Naive thymus-derived CD4-positive, alpha-beta T cell (primary cell): ENCODE results near the gene FXYD7. TPM values are rescaled to one million over a fixed set of nuclear protein-coding genes. Genes with fewer than 3 reads are reported as not detected.

Experiments
- ATAC-seq: fragments of 150-1000 bp; cut with Tn5 transposase; 2 replicates; pipeline ENCODE4 v1.10.0; 2021; ENCODE audit warnings: mild to moderate bottlenecking, moderate library complexity
- CTCF ChIA-PET: fragments of 350-600 bp; sonication (Branson Sonifier 250); formaldehyde crosslinking; loops from one replicate; lab custom pipeline; 2021; ENCODE audit warnings: antibody characterized with exemption; lab: Charles Lee
- POLR2A ChIA-PET: fragments of 350-600 bp; sonication (Branson Sonifier 250); formaldehyde crosslinking; loops from one replicate; lab custom pipeline; 2021; ENCODE audit warnings: antibody characterized with exemption, inconsistent platforms; lab: Charles Lee
- DNase-seq, 9 donors: peaks; one replicate each; pipeline versions ENCODE4 v3.0.0 to v3.0.0-alpha.2; 2020 to 2022; ENCODE audit warnings: mixed read lengths in 1 of 9
- H3K27ac ChIP-seq: one replicate; pipeline ENCODE4 v1.7.0; 2013; ENCODE audit warnings: mild to moderate bottlenecking, low read depth, low read length, moderate library complexity
- H3K27me3 ChIP-seq, 2 donors: one replicate each; pipeline ENCODE4 v1.7.0; 2013; ENCODE audit warnings: low read length in 2 of 2, mild to moderate bottlenecking in 2 of 2, moderate library complexity in 2 of 2; ENCODE audit not compliant: control insufficient read depth in 2 of 2, insufficient read depth in 2 of 2
- H3K36me3 ChIP-seq, 3 experiments: 1 replicate in 2 of 3; 2 replicates in 1 of 3; pipeline ENCODE4 v1.7.0; 2013; ENCODE audit warnings: low read length in 3 of 3, mild to moderate bottlenecking in 3 of 3, moderate library complexity in 1 of 3; ENCODE audit not compliant: insufficient read depth in 3 of 3, control insufficient read depth in 2 of 3
- H3K4me1 ChIP-seq, 2 donors: one replicate each; pipeline ENCODE4 v1.7.0; 2013; ENCODE audit warnings: low read length in 2 of 2, mild to moderate bottlenecking in 2 of 2, moderate library complexity in 1 of 2; ENCODE audit not compliant: control insufficient read depth in 2 of 2, insufficient read depth in 2 of 2
- H3K4me3 ChIP-seq: 2 replicates; pipeline ENCODE4 v1.7.0; 2013; ENCODE audit warnings: mild to moderate bottlenecking, low read length
- H3K9me3 ChIP-seq, 3 experiments: 1 replicate in 2 of 3; 2 replicates in 1 of 3; pipeline ENCODE4 v1.7.0; 2013; ENCODE audit warnings: low read length in 3 of 3; ENCODE audit not compliant: control insufficient read depth in 2 of 3
- H3K27ac Mint-ChIP-seq, 9 donors: one replicate each; pipeline ENCODE4 v1.8.0; 2020 to 2022; ENCODE audit warnings: mixed read lengths in 9 of 9, mild to moderate bottlenecking in 8 of 9, moderate library complexity in 5 of 9, inconsistent platforms in 2 of 9
- H3K27me3 Mint-ChIP-seq, 5 donors: one replicate each; pipeline ENCODE4 v1.8.0; 2021 to 2022; ENCODE audit warnings: mixed read lengths in 5 of 5, mild to moderate bottlenecking in 1 of 5
- H3K36me3 Mint-ChIP-seq, 5 donors: one replicate each; pipeline ENCODE4 v1.8.0; 2020 to 2022; ENCODE audit warnings: mixed read lengths in 5 of 5, mild to moderate bottlenecking in 3 of 5, inconsistent platforms in 1 of 5
- H3K4me1 Mint-ChIP-seq, 7 donors: one replicate each; pipeline ENCODE4 v1.8.0; 2020 to 2022; ENCODE audit warnings: mixed read lengths in 7 of 7, mild to moderate bottlenecking in 3 of 7, inconsistent platforms in 1 of 7
- H3K4me3 Mint-ChIP-seq, 10 donors: one replicate each; pipeline ENCODE4 v1.8.0; 2020 to 2022; ENCODE audit warnings: mild to moderate bottlenecking in 10 of 10, mixed read lengths in 10 of 10, moderate library complexity in 6 of 10, inconsistent platforms in 2 of 10
- H3K9me3 Mint-ChIP-seq, 11 donors: one replicate each; pipeline ENCODE4 v1.8.0; 2020 to 2022; ENCODE audit warnings: mixed read lengths in 11 of 11, mild to moderate bottlenecking in 4 of 11, inconsistent platforms in 1 of 11, moderate library complexity in 1 of 11
- intact Hi-C, 2 donors: fragments of 100-400 bp; cut with micrococcal nuclease; formaldehyde crosslinking; loops; one replicate each; pipeline ENCODE4 v1.15.1; 2023
- polyA plus RNA-seq, 2 donors: library from polyadenylated mRNA; unstranded; fragments of 300-500 nt; fragmentation: Illumina TruSeq; gene quantifications; one replicate each; pipeline ENCODE4 v1.2.3, GENCODE V29; 2021
- total RNA-seq, 6 experiments: library from RNA in 5 of 6; stranded (reverse) in 5 of 6; gene quantifications; 1 replicate in 5 of 6; 2 replicates in 1 of 6; pipeline ENCODE4 v1.2.3 and lab custom pipeline; 2021 to 2026

The FXYD7 gene
- total and polyA plus RNA-seq, 7 experiments from 2014 or later, result 1.8 to 13.2 (median 2.8) TPM

DNA sequence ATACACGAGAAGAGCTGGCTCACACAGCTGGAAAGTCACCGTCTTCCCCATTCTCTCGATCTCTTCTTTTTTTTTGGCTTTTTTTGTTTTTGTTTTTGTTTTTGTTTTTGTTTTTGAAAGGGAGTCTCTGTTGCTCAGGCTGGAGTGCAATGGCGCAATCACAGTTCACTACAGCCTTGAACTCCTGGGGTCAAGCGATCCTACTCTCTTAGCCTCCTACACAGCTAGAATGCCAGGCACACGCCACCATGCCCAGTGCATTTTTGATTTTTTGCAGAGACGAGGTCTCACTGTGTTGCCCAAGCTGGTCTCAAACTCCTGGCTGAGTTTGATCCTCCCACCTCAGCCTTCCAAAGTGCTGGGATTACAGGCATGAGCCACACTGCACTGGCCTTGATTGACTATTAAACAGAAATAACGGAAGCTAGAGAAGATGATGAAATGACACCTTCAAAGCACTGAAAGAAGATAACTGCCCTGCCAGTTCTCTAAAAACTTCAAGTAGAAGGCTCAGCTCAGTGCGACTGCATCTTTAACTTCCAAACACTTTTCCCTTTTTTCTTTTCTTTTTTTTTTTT lies 23.4 kb upstream of the FXYD7 start:
- peaks cover 12 to 18% (median 12%) of the 10 kb centered on the region in 7 donors for H3K4me1 Mint-ChIP-seq
- no peak overlapping the region for H3K4me3 Mint-ChIP-seq
- Histone ChIP-seq H3K36me3 (no peaks in the 10 kb centered on the region), H3K27ac (no peak overlapping the region), H3K4me1 (peaks cover under 1 to 13% of the 10 kb centered on the region in 2 donors), H3K4me3 (no peak overlapping the region), H3K27me3 (no peaks in the 10 kb centered on the region), H3K9me3 (no peaks in the 10 kb centered on the region)
- ChIA-PET CTCF (no interaction called here), POLR2A (no interaction called here)
- no peak overlapping the region for H3K27ac Mint-ChIP-seq
- ATAC-seq (no peak), DNase-seq (no peak)
- peaks cover 0 to 9% (median 0%) of the 10 kb centered on the region in 5 donors for H3K27me3 Mint-ChIP-seq
- intact Hi-C loops, result no loop called here
- H3K9me3 Mint-ChIP-seq, result no peaks in the 10 kb centered on the region
- no peaks in the 10 kb centered on the region for H3K36me3 Mint-ChIP-seq

DNA sequence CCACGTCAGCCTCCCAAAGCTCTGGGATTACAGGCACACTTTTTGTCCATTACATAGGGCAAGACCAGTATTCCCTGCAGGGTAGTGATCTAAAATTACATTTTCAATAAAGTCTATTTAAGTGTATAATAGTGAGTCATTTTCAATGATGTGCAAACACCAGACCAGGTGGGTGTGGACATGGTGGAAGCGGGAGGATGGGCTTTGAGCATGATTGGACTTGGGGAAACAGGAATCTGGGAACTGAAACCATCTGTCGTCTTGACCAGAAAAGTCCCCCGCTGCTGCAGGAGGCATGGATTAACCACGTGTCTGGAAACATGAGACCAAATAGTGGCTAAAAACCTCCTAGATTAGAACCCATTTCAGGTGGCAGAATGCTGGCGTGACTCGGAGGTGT lies 22.6 kb upstream of the FXYD7 start:
- H3K4me3 ChIP-seq, result no peak overlapping the region
- Mint-ChIP-seq H3K36me3 (no peaks in the 10 kb centered on the region), H3K4me3 (no peak overlapping the region), H3K27ac (no peak overlapping the region), H3K27me3 (peaks cover 0 to 8% (median 0%) of the 10 kb centered on the region in 5 donors), H3K4me1 (peaks cover 12 to 16% (median 14%) of the 10 kb centered on the region in 7 donors), H3K9me3 (peaks cover 0 to under 1% (median 0%) of the 10 kb centered on the region in 11 donors)
- ChIA-PET POLR2A (no interaction called here), CTCF (no interaction called here)
- no peaks in the 10 kb centered on the region for H3K27me3 ChIP-seq
- H3K4me1 ChIP-seq, result peaks cover 3 to 11% of the 10 kb centered on the region in 2 donors
- intact Hi-C loops, result no loop called here
- no peak for ATAC-seq
- no peak for DNase-seq
- H3K9me3 ChIP-seq, result no peaks in the 10 kb centered on the region
- H3K36me3 ChIP-seq, result no peaks in the 10 kb centered on the region
- H3K27ac ChIP-seq, result no peak overlapping the region

DNA sequence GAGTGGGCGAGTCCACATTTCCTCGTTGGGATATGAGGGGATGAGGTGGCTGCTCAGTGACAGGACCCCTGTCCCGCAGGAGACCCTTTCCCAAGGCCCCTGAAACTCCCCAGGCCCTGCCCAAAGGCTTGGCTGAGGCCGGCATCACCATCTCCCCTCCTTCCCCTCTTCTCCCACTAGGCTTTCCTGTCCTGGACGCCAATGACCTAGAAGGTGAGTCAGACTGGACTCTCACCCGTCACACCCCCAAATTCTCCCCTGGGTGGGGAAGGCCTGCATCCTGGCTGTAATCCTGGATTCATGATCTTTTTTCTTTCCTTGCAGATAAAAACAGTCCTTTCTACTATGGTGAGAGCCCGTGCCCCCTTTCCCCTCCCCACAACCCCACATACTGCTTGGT lies 22.2 kb upstream of the FXYD7 start:
- ATAC-seq (no peak), DNase-seq (no peak)
- intact Hi-C loops, result no loop called here
- peaks cover 3 to 11% of the 10 kb centered on the region in 2 donors for H3K4me1 ChIP-seq
- no peaks in the 10 kb centered on the region for H3K27me3 ChIP-seq
- H3K9me3 ChIP-seq, result no peaks in the 10 kb centered on the region
- Mint-ChIP-seq H3K27ac (no peak overlapping the region), H3K4me3 (no peak overlapping the region), H3K36me3 (no peaks in the 10 kb centered on the region), H3K9me3 (peaks cover 0 to 3% (median 0%) of the 10 kb centered on the region in 11 donors), H3K4me1 (peaks cover 12 to 17% (median 14%) of the 10 kb centered on the region in 7 donors), H3K27me3 (peaks cover 0 to 6% (median 0%) of the 10 kb centered on the region in 5 donors)
- no peak overlapping the region for H3K4me3 ChIP-seq
- no peaks in the 10 kb centered on the region for H3K36me3 ChIP-seq
- no peak overlapping the region for H3K27ac ChIP-seq
- ChIA-PET CTCF (no interaction called here), POLR2A (no interaction called here)

DNA sequence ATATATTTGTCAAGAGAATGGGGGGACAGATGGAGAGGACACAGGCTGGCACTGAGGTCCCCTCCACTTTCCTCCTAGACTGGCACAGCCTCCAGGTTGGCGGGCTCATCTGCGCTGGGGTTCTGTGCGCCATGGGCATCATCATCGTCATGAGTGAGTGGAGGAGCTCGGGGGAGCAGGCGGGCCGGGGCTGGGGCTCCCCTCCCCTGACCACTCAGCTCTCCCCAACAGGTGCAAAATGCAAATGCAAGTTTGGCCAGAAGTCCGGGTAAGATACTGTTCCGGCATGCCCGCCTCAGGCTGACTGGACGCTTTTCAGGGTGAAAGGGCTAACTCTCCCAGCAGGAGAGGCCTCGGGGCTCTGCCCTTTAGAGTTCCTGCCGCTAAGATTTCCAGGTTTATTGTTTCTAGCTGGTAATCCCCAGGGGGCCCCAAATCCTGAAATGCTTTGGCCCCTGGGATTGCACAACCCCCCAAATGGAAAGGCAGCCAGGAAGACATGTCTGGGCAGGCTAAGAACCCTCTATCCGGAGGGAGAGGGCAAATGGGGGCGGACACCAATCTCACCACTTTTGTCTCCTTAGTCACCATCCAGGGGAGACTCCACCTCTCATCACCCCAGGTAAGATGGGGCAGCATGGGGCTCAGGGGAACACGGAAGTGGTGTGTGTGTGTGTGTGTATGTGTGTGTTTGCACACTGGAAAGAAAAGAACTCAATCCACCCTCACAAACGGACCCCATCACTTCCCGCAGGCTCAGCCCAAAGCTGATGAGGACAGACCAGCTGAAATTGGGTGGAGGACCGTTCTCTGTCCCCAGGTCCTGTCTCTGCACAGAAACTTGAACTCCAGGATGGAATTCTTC lies 20.1 kb upstream of the FXYD7 start:
- Histone ChIP-seq H3K9me3 (no peaks in the 10 kb centered on the region), H3K27me3 (no peaks in the 10 kb centered on the region), H3K4me3 (no peak overlapping the region), H3K4me1 (peaks cover 3 to 11% of the 10 kb centered on the region in 2 donors), H3K36me3 (no peaks in the 10 kb centered on the region), H3K27ac (no peak overlapping the region)
- CTCF ChIA-PET, result no interaction called here
- Mint-ChIP-seq H3K9me3 (peaks cover 0 to 3% (median 0%) of the 10 kb centered on the region in 11 donors), H3K36me3 (no peaks in the 10 kb centered on the region), H3K27ac (peak overlapping the region in 1 of 9 donors; percentile 91), H3K4me1 (peaks cover 12 to 17% (median 14%) of the 10 kb centered on the region in 7 donors), H3K27me3 (no peaks in the 10 kb centered on the region), H3K4me3 (no peak overlapping the region)
- POLR2A ChIA-PET, result interaction anchor here (0.6 to 1.0 kb wide), 2 partner anchors 19 to 23 kb away, joined by 3 to 6 read pairs; no protein-coding TSS in a partner anchor
- intact Hi-C loops, result no loop called here
- no peak for ATAC-seq
- DNase-seq, result no peak

DNA sequence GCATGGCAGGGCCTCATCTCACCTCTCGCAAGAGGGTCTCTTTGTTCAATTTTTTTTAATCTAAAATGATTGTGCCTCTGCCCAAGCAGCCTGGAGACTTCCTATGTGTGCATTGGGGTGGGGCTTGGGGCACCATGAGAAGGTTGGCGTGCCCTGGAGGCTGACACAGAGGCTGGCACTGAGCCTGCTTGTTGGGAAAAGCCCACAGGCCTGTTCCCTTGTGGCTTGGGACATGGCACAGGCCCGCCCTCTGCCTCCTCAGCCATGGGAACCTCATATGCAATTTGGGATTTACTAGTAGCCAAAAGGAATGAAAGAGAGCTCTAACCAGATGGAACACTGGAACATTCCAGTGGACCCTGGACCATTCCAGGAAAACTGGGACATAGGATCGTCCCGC lies 19.5 kb upstream of the FXYD7 start:
- Mint-ChIP-seq H3K27ac (peak overlapping the region in 6 of 9 donors; percentile 22 to 91 (median 88)), H3K9me3 (peaks cover 0 to 3% (median 0%) of the 10 kb centered on the region in 11 donors), H3K27me3 (no peaks in the 10 kb centered on the region), H3K4me3 (peak overlapping the region; percentile 77 to 91 (median 85)), H3K4me1 (peaks cover 12 to 17% (median 14%) of the 10 kb centered on the region in 7 donors), H3K36me3 (no peaks in the 10 kb centered on the region)
- H3K4me3 ChIP-seq, result no peak overlapping the region
- H3K36me3 ChIP-seq, result no peaks in the 10 kb centered on the region
- ATAC-seq, result no peak
- H3K27me3 ChIP-seq, result no peaks in the 10 kb centered on the region
- H3K27ac ChIP-seq, result no peak overlapping the region
- CTCF ChIA-PET, result no interaction called here
- DNase-seq, result no peak
- POLR2A ChIA-PET, result interaction anchor here (1.0 kb wide), 1 partner anchor 18 kb away, joined by 3 read pairs; no protein-coding TSS in a partner anchor
- intact Hi-C loops, result no loop called here
- no peaks in the 10 kb centered on the region for H3K9me3 ChIP-seq
- peaks cover 3 to 11% of the 10 kb centered on the region in 2 donors for H3K4me1 ChIP-seq

DNA sequence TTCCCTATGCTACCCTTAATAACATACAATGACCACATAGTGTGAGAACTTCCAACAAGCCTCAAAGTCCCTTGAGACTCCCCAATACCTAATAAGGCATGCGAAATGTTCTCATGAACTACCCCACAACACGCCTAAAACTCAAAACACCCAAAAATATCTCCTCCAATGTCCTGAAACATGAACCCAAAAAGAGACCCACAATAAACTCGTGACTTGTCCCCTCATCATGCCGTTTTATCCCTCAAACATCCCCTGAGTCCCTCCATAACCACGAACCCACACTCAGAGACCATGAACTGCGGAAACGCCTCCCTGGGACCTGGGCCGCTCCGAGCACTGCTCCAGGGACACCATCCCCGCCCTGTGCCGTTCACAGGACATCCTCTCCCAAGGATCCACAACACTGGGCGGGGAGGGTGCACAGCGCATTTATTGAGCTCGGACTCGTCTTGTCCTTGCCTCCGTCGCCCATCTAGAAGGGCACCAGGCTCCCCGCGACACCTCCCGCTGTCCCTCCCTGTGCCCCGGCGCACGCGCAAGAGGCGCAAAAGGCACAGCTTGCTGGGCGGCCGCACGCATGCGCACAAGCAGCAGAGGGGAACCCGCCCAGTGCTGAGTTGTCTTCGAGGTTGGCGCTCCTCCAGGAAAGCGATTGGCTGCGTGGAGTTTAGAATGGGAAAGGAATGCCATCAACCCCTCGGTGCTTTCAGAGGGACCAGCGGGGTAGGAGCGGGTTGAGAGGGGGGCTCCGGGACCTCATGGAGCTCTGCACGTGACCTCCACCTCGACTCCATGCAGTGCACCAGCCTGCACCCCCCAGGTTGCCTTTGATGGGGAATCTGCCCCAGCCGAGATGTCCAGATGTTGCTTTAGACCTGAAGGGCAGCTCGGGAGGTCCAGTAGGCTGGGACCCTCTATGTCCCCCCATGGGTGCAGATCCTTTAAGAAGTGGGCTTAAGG lies 18.7 kb upstream of the FXYD7 start:
- CTCF ChIA-PET, result interaction anchor here (1.1 to 1.8 kb wide), 3 partner anchors 18 to 93 kb away, joined by 3 to 8 read pairs (median 5); partner anchors contain the start of gene FXYD7
- H3K9me3 Mint-ChIP-seq, result peaks cover 0 to 3% (median 0%) of the 10 kb centered on the region in 11 donors
- H3K4me3 ChIP-seq, result peak overlapping the region; percentile 69
- ATAC-seq (peak; percentile 90), DNase-seq (peak; percentile 79 to 89 (median 85))
- H3K36me3 ChIP-seq, result no peaks in the 10 kb centered on the region
- H3K4me3 Mint-ChIP-seq, result peak overlapping the region; percentile 77 to 91 (median 85)
- peaks cover 3 to 11% of the 10 kb centered on the region in 2 donors for H3K4me1 ChIP-seq
- no peaks in the 10 kb centered on the region for H3K27me3 ChIP-seq
- H3K9me3 ChIP-seq, result no peaks in the 10 kb centered on the region
- POLR2A ChIA-PET, result interaction anchor here (0.5 to 1.3 kb wide), 9 partner anchors 8 to 132 kb away, joined by 3 to 12 read pairs (median 4); partner anchors contain the start of gene FXYD5
- peaks cover 12 to 17% (median 14%) of the 10 kb centered on the region in 7 donors for H3K4me1 Mint-ChIP-seq
- H3K27me3 Mint-ChIP-seq, result no peaks in the 10 kb centered on the region
- H3K27ac ChIP-seq, result peak overlapping the region; percentile 66
- intact Hi-C loops, result loop anchor here in 1 of 2 donors (1.0 kb wide), 1 partner anchor 17 kb away; no protein-coding TSS in a partner anchor
- H3K27ac Mint-ChIP-seq, result peak overlapping the region; percentile 82 to 91 (median 88)
- no peaks in the 10 kb centered on the region for H3K36me3 Mint-ChIP-seq
